ENCODE data around the gene CARD11.

CARD11 gene

GRCh38 chr7:2905500-2905899 is 138.2 kb downstream of the CARD11 start:
- no peak for DNase-seq (ENCODE audit: low read depth)

GRCh38 chr7:2905027-2905426 is 138.6 kb downstream of the CARD11 start:
- DNase-seq (ENCODE audit: low read depth) = no peak

- DNase-seq (ENCODE audit: low read depth) = no peak
Observed at GRCh38 chr7:2904202-2904601, 139.5 kb downstream of the CARD11 start.

- no peak for DNase-seq (ENCODE audit: low read depth)
Observed at GRCh38 chr7:2903682-2904162, 139.9 kb downstream of the CARD11 start.

GRCh38 chr7:2897023-2897422 is 146.6 kb downstream of the CARD11 start:
- no peak for DNase-seq (ENCODE audit: low read depth)

GRCh38 chr7:2896131-2896530 is 147.5 kb downstream of the CARD11 start:
- no peak for DNase-seq (ENCODE audit: low read depth)

GRCh38 chr7:2894118-2894940 is 149.3 kb downstream of the CARD11 start:
- no peak for DNase-seq (ENCODE audit: low read depth)

- DNase-seq (ENCODE audit: low read depth) = no peak
Observed at GRCh38 chr7:2893411-2893861, 150.2 kb downstream of the CARD11 start.

GRCh38 chr7:2892549-2892948 is 151.1 kb downstream of the CARD11 start:
- no peak for DNase-seq (ENCODE audit: low read depth)

- DNase-seq (ENCODE audit: low read depth) = no peak
Observed at GRCh38 chr7:2887816-2888215, 155.9 kb downstream of the CARD11 start.

- DNase-seq (ENCODE audit: low read depth) = no peak
Observed at GRCh38 chr7:2886900-2887299, 156.8 kb downstream of the CARD11 start.

- no peak for DNase-seq (ENCODE audit: low read depth)
Observed at GRCh38 chr7:2886391-2886790, 157.3 kb downstream of the CARD11 start.

- DNase-seq (ENCODE audit: low read depth) = no peak
Observed at GRCh38 chr7:2884161-2884560, 159.5 kb downstream of the CARD11 start.

- DNase-seq (ENCODE audit: low read depth) = no peak
Observed at GRCh38 chr7:2883101-2883500, 160.6 kb downstream of the CARD11 start.

GRCh38 chr7:2882111-2882510 is 161.6 kb downstream of the CARD11 start:
- no peak for DNase-seq (ENCODE audit: low read depth)

- DNase-seq (ENCODE audit: low read depth) = no peak
Observed at GRCh38 chr7:2880874-2881533, 162.7 kb downstream of the CARD11 start.

- no peak for DNase-seq (ENCODE audit: low read depth)
Observed at GRCh38 chr7:2880051-2880450, 163.6 kb downstream of the CARD11 start.

GRCh38 chr7:2879354-2879753 is 164.3 kb downstream of the CARD11 start:
- DNase-seq (ENCODE audit: low read depth) = no peak

GRCh38 chr7:2878306-2878705 is 165.4 kb downstream of the CARD11 start:
- DNase-seq (ENCODE audit: low read depth) = no peak

- no peak for DNase-seq (ENCODE audit: low read depth)
Observed at GRCh38 chr7:2876031-2876731, 167.5 kb downstream of the CARD11 start.

- no peak for DNase-seq (ENCODE audit: low read depth)
Observed at GRCh38 chr7:2873686-2874551, 169.7 kb downstream of the CARD11 start.

- DNase-seq (ENCODE audit: low read depth) = no peak
Observed at GRCh38 chr7:2873146-2873545, 170.5 kb downstream of the CARD11 start.
